Amniotic epithelial cell (primary cell): Measurements from ENCODE around the gene DUSP15.
"Not testable (repeated sequence)": the region's sequence is repeated elsewhere in the genome, so short reads cannot be mapped to it uniquely, and the experiment has no call there.

Experiments
- DNase-seq: peaks from one replicate; pipeline ENCODE4 v3.0.0-alpha.2; 2010; ENCODE audit warnings: low read depth

The DUSP15 gene

DNA sequence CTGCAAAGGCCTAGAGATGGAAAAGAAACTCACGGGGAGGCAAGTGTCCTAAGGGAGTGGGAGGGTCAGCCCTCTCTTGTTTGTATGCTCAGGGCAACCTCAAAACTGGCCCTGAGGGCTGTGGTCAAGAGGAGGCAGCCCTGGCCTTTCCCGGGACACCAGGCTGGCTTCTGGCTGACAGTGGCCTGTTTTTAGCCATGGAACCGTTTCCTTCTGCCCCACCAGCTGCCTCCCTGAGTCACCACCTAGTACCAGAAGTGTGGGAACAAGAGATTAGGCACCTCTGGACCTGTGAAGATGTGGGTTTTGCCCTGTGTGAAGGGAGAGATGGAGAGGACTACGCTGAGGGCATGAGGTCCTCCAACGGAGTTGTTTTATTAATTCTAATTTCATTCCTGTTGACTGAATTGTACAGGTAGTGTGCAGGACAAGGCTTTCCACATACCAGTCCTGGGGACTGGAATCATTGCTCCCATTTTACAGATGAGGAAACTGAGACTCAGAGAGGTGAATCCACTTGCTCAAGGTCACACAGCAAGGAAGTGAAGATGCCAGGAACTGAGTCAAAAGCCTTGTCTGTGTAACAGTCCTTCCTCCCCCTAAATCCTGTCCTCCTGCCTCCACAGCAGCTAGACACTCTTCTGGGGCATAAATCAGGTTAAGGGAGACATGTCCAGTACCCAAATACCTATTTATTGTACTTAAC is 30.4 kb downstream of the DUSP15 start:
- no peak for DNase-seq

DNA sequence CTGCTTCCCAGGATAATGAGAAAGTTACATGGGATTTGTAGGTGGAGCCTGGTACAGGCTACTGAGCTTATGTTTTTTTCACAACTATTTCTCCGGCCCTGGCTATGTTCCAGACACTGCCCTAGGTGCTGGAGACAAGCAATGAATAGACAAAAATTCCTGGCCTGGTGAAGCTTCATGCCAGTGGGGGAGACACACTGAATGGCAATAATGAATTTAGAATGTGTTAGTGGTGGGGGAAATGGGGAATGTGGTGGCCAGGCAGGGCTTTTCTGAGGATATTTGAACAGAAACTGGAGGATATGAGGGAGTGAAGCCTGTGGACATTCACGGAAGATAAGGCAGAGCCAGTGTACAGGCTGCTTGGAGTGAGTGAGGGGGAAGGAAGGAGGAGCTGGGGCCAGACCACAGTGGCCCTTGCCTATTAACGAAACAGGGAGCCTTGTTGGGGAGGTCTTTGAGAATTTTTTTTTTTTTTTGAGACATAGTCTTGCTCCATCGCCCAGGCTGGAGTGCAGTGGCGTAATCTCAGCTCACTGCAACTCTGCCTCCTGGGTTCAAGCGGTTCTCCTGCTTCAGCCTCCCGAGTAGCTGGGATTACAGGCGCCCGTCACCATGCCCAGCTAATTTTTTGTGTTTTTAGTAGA is 31.6 kb downstream of the DUSP15 start:
- peak; percentile 63 for DNase-seq

DNA sequence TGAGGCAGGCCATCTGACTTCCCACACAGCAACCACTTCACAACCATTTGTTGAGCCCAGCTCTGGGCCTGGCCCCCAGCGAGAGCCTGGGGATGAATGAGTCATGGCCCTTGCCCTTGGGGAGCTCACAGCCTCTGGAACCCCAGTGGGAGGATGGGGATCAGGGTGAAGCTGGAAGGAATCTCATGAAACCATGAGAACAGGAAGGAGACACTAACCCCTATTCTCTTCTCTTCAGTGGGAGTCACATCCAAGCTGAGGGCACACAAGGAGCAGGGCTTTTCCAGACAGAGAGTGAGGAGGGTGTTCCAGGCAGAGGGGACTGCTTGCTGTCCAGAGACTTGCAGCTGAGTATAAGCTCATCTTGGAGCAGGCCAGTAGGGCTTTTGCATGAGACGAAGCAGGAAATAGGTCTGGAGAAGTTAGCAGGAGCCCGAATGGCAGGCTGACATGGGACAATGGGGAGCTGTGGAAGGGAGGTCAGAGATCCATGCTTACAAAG is 32.4 kb downstream of the DUSP15 start:
- DNase-seq, result peak; percentile 60

DNA sequence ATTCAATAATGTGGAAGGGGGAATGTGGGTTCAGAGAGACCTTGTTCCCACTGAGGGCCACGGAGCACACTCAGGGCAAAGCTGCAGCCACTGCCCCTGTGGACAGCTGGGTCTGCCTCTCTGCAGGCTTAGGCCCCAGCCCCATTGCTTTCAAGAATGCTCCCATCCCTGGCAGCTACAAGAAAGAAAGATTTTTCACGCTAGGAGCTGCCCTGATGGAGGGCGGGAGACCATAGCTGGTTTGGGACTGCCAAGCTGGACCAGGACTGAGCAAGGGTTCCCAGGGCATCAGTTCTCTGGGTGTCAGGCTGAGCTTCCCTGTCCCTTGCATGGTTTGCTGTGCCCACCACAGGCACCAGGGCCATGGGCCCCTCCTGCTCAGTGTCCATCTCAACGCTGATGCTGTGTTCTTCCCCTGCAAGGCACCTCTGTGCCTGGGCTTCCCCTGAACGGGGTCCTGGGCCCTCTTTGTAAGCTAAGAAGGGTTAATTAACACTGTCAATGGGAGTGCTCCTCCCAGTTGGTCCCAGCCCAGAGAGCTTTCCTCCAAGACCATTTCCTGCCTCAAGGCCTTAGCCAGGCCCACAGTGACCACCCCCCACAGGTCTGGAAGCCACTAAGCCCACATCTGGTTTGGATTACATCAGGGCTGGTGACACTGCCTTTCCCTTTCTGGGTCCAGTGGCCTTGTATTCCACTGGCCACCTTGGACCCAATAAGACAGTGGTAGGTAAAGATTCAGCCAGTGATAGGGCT is 33.3 kb downstream of the DUSP15 start:
- no peak for DNase-seq

DNA sequence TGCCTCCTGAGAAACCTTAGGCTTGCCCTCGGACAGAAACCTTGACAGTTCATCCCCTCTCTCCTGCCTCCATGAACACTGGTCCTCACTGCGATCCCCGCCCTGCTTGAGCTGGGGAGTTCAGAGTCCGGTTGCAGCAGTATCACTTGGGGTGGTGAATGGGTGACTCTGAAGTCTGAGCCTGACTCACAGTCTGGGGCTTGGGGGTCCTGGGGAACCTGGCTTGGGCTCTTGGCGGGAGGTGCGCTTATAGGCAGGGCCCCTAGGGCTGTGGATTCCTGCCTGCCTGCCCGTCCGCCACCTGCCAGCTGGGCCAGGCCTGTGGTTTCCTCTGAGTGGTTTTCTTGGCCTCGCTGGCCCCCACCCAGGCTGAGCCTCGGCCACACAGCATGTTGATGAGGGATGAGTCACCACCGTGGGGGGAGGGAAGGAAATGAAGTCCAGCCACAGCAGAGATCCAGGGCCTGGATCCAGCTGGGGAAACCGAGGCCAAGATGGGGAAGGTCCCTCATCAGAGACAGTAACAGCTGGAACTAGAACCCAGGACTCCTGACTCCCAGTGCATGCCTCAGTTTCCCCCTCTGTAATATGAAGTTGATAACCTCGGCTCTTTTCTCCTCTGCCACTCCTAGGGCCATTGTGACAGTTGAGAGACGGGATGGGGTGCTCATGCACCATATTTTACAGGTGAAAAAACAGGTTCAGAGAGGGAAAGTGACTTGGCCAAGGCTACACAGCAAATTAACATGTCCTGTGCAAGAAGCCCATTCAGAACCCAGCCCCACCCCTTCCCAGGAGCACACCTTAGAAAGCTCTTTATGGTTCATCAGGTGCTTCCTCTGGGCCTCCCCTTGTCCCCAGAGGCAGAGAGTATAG is 34.1 kb downstream of the DUSP15 start:
- DNase-seq, result peak; percentile 85

DNA sequence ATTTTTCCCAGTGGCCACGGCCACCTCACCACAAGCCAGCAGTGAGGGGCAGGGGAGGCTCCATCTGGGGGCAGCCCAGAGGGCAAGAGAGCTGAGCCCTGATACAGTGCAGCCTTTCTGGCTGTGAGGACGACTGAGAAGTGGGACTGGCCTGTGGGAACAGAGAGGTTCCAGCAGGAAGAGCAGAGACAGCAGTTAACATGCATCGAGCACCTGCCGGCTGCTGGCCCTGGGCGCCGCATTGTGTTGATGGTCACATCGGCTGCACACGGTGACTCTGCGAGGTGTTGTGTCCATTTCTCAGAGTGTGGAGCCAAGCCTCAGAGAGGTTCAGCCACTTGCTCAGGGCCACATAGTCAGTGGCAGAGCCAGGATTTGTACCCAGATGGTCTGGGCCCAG is 34.8 kb downstream of the DUSP15 start:
- no peak for DNase-seq

DNA sequence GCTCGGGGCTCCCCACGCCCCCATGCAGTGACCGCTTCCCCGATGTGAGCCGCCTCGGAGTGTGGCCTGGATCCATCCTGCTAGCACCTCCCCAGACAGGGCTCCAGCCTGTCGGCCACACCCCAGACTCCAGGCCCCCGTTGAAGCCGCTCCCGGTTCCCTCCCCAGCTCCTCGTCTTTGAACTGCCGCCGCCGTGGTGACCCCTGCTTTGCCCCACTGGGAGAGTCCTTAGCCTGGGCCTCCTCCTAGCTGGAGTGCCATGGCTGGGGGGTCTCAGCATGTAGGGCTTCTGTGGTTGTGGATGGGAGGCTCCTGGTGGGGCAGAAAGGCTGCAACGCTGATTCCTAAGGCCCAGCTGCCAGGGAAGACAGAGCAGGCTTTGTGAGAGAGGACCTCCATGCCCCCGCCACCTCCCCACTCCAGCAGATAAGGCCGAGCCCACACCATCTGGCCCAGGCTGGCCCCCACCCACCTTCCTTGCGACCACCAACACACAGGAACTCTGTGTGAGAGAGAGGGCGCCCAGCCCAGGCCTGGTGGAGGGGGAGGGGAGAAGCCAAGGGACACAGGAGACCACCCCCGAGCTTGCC is 36.3 kb downstream of the DUSP15 start:
- no peak for DNase-seq

DNA sequence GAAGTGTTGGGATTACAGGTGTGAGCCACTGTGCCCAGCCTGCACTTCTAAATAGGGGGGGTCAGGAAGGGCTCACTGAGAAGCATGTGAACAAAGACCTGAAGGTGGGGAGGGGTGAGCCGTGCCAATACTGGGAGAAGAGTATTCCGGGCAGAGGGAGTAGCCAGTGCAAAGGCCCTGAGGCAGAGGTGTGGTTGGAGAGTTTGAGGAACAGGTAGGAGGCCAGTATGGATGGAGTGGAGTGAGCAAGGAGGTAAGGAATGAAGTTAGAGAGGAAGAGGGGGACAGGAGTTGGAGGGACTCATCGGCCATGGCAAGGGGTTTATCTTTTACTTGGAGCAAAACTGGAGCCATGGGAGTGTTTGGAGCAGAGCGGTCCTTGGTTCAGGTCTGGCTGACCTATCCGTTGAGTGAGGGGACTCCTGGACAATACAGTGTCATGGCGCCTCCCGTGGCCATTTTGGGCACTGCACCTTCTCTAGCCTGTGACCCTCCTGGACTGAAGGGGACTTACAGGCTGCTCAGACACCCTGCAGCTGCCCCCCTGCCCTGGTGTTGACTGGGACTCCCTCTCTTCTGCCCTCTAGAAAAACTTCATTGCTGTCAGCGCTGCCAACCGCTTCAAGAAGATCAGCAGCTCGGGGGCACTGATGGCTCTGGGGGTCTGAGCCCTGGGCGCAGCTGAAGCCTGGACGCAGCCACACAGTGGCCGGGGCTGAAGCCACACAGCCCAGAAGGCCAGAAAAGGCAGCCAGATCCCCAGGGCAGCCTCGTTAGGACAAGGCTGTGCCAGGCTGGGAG is 37.0 kb downstream of the DUSP15 start:
- DNase-seq, result peak; percentile 11

DNA sequence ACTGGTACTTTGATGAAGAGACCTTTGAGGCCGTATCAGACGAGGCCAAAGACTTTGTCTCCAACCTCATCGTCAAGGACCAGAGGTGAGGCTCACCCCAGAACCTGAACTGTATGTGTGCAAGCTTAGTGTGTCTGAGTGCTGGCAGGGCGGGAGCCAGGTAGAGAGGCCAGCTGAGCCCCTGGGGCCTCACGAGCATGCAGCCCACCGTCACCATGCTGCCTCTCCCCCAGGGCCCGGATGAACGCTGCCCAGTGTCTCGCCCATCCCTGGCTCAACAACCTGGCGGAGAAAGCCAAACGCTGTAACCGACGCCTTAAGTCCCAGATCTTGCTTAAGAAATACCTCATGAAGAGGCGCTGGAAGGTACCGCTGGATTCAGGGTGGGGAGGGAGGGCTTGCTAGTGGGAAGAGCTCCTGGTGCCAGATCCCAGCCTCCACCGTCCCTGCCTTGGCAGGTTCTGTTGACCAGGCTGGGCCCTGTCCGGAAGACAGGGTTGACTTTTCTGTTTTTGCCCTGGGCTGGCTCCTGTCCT is 38.5 kb downstream of the DUSP15 start:
- DNase-seq, result no peak

DNA sequence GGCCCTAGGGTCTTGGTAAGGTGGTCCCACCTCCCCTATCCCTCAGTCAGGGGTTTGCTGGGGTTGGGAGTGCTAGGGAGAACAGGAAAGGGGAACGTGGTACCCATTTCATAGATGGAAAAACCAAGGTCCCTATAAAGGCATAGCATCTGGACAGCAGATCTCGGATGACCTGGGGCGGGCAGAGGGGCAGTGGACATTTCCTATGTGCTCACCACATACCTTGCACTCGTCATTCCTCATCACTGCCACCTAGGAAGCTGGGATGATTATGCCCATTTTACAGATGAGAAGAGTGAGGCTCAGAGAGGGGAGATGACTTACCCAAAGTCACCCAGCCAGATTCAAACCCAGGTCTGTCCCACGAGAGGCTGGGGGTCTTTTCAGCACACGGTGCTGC is 39.1 kb downstream of the DUSP15 start:
- no peak for DNase-seq

DNA sequence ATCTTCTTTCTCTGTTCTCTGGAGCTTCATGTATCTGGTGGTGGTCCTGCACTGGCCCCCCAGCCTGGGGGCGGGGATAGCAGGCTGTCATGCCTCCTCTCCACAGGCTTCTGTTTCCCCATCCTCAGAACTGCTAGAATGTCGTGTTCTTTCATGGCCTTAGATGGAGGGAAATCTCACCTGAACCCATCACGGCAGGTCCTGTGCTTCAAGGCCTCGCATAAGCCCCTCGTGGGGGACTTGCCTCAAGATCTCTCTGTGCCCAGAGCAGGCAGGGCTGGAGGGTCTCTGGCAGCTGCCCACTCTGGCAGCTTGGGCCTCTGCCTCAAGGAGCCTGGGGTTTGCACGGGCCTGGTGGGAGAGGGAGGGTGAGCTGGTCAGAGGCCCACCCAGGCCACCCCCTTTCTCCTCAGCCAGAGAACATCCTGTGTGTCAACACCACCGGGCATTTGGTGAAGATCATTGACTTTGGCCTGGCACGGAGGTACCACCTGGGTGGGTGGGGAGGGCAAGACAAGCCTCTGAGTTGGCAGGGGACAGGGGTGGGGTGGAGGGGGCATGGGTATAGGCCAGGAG is 39.8 kb downstream of the DUSP15 start:
- no peak for DNase-seq

DNA sequence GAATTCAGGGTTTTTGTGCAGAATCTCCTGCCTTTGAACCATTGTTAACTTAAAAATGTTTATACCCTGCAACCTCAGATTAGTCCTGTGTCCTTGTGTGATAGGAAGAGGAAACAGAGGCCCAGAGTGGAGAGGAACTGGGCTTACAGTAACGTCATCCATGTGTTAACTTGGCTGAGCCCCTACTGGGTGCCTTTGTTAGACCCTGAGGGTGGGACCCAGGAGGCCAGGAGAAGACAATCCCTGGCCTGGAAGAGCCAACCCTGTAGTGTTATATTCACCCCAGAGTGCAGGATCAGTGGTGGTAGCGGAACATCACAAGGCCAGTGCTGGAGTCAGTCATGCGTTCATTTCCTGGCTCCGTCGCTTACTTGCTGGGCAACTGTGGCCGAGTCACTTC is 40.6 kb downstream of the DUSP15 start:
- DNase-seq, result no peak

DNA sequence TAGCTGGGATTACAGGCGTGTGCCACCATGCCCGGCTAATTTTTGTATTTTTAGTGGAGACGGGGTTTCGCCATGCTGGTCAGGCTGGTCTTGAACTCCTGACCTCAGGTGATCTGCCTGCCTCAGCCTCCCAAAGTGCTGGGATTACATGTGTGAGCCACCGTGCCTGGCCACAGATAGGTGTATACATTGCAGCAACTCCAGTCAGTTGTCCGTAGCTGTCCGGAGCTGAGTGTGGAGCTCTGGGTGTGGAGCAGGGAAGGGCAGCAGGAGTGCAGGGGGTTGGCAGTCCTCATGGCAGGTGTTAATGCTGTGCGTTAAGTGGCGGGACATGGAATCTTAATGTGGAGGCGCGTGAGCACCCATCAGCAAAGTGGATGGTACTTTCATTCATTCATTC is 42.3 kb downstream of the DUSP15 start:
- DNase-seq, result not testable (repeated sequence)

DNA sequence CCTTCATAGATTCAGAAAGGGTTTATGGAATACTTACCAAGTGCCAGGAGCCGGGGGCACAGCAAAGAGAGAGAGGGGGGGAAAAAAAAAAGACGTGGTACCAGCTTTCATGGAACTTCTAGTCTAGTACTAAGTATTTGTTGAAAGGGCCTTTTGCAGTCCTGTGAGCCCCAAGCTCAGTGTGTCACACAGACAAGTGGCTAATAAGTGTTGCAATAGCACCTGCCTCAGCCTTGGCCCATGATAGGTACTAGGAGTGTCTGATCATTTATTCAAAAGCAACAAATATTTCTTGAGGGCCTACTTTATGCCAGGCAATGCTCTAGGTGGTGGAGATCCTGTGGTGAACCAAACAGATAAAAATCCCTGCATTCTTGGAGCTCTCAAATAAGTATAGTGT is 43.3 kb downstream of the DUSP15 start:
- no peak for DNase-seq

DNA sequence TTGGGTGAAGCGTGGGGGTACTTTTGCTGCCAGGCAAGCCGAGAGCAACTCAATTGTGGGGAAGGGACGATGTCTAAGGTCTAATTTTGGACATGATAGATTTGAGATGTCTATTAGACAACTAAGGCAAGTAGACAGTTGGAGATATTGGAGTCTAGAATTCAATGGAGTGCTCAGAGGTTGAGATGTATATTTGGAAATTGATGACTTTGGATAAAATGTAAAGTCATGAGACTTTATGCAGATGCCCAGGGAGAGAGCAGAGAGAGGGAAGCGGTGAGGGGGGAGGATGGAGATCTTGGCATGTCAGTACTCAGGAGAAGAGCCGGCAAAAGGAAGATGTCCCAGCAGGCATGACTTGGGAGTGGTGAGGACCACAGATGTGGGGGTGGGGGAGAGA is 44.3 kb downstream of the DUSP15 start:
- DNase-seq, result no peak

DNA sequence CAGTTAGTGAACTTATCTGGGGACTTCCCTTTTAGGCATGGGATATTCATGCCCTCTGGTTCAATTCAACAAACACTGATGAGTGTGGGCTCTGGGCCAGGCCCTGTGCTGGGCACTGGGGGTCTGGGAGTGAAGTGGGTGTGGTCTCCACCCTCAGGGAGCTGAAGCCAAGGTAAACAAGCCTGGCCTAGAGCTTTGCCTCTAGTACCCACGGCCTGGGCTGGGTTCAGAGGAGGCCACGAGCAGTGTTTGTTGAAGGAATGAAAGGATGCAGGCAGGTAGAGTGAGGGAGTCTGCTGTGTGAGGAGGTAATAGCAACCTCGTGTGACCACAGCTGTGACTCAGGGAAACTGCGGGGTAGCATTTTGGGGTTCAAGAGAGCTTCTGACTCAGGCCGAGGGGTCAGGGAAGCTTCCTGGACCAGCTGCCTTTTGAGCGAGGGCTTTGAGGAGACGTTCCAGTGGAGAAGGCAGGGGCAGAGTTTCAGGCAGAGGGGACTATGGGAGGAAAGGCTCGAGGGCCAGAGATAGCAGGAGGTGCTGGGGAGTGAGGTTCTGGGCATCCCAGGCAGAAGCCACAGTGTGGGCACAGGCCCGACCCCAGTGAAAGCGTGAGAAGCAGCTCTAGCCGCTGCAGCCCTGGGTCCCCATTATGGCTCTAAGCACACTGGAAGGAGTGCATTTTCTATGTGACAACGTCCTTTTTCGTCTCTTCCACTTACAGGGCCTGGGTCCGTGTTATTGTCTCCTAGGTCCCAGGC is 45.6 kb downstream of the DUSP15 start:
- no peak for DNase-seq

DNA sequence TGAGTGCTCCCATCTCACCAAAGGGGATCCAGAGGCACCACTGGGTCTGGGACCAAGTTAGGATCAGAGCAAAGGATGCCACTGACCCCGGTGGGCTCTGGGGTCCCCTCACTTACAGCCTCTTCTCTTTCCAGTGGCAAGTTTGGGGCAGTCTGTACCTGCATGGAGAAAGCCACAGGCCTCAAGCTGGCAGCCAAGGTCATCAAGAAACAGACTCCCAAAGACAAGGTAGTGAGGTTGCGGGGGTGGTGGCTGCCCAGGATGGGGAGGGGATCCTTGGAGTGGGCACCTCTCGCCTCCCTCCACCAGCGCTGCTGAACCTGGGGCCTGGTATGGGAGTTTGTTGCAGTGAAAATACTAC is 46.2 kb downstream of the DUSP15 start:
- DNase-seq, result no peak

DNA sequence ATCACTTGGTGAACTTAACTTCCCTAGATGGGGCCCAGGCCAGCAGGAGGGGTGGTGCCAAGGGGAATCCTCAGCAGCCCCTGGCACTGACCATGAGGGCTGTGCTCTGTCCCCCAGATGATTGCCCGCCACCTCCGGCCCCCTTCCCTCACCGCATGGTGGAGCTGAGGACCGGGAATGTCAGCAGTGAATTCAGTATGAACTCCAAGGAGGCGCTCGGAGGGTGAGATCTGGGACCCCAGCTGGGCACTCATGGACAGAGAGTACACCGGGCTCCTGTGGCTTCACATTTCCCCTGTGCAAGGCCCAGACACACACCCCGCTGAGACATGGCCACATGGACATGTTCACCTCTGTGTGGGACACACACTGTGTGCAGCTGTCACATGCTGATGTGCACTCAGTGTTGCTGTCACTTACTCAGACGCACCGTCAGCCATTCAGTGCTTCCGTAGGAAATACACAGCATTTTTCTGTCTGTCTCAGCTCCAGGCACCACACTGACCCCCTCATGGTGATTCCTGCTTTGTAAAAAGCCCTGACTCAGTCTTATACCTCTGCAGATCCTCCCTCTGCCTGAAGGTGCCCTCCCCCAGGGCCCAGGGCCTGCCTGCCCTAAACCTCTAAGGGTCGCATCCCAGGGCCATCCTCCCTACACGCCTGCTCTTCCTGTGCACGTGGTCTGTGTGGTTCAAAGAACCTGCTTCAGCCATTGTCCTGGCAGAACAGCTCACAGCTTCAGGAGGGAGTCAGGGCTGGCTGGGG is 46.8 kb downstream of the DUSP15 start:
- DNase-seq, result no peak
